HG02938 (cell line): ENCODE data around the gene MISP.
"Not testable (repeated sequence)": the region's sequence is repeated elsewhere in the genome, so short reads cannot be mapped to it uniquely, and the experiment has no call there.

ENCODE experiments used
- ATAC-seq: cut with Tn5 transposase; IDR thresholded peaks from one replicate; pipeline ENCODE4 v1.9.1; 2021; ENCODE audit warnings: mild to moderate bottlenecking, moderate library complexity; ENCODE audit not compliant: unreplicated experiment

The MISP gene

GRCh38 chr19:750640-751423 lies at the start of gene MISP:
Gene MISP (plus strand): TSS chr19:751112. CDS start chr19:756947, 5,835 bp downstream.
- ATAC-seq = no peak

- not testable (repeated sequence) for ATAC-seq
These were observed 48.1 kb upstream of the MISP start for GRCh38 chr19:702847-703246.

GRCh38 chr19:703329-703650 lies 47.6 kb upstream of the MISP start:
- ATAC-seq = no peak

- ATAC-seq = no peak
These were observed 47.1 kb upstream of the MISP start for GRCh38 chr19:703651-704446.

GRCh38 chr19:704447-704741 lies 46.5 kb upstream of the MISP start:
- ATAC-seq = no peak

- ATAC-seq = no peak
These were observed 42.5 kb upstream of the MISP start, which contains the start of gene PALM for GRCh38 chr19:708154-709143. Gene PALM (plus strand): TSS chr19:708935. CDS start chr19:709147, 212 bp downstream.

- no peak for ATAC-seq
These were observed 41.5 kb upstream of the MISP start for GRCh38 chr19:709196-709964.

GRCh38 chr19:709965-710571 lies 40.8 kb upstream of the MISP start:
- no peak for ATAC-seq

GRCh38 chr19:710767-711166 lies 40.1 kb upstream of the MISP start:
- ATAC-seq = no peak

- ATAC-seq = no peak
These were observed 39.7 kb upstream of the MISP start for GRCh38 chr19:711254-711653.

- ATAC-seq = no peak
These were observed 35.6 kb upstream of the MISP start for GRCh38 chr19:715347-715746.

- ATAC-seq = no peak
These were observed 32.5 kb upstream of the MISP start for GRCh38 chr19:718251-718951.

- ATAC-seq = no peak
These were observed 31.9 kb upstream of the MISP start for GRCh38 chr19:718991-719512.

- ATAC-seq = no peak
These were observed 31.1 kb upstream of the MISP start for GRCh38 chr19:719636-720344.

GRCh38 chr19:720345-721160 lies 30.4 kb upstream of the MISP start:
- no peak for ATAC-seq

- no peak for ATAC-seq
These were observed 28.3 kb upstream of the MISP start for GRCh38 chr19:722553-723101.

- ATAC-seq = no peak
These were observed 27.7 kb upstream of the MISP start for GRCh38 chr19:723247-723646.
